Activated CD8-positive, alpha-beta memory T cell treated with anti-CD3 and anti-CD28 coated beads, Interleukin-2, amount 50 U/mL, for 48 hours (primary cell): Measurements from ENCODE around the gene SLFN11.
"Not testable (repeated sequence)": the region's sequence is repeated elsewhere in the genome, so short reads cannot be mapped to it uniquely, and the experiment has no call there.

ENCODE experiments used
- DNase-seq: peaks from one replicate; pipeline ENCODE4 v3.0.0-alpha.2; 2020

The SLFN11 gene, protein sequence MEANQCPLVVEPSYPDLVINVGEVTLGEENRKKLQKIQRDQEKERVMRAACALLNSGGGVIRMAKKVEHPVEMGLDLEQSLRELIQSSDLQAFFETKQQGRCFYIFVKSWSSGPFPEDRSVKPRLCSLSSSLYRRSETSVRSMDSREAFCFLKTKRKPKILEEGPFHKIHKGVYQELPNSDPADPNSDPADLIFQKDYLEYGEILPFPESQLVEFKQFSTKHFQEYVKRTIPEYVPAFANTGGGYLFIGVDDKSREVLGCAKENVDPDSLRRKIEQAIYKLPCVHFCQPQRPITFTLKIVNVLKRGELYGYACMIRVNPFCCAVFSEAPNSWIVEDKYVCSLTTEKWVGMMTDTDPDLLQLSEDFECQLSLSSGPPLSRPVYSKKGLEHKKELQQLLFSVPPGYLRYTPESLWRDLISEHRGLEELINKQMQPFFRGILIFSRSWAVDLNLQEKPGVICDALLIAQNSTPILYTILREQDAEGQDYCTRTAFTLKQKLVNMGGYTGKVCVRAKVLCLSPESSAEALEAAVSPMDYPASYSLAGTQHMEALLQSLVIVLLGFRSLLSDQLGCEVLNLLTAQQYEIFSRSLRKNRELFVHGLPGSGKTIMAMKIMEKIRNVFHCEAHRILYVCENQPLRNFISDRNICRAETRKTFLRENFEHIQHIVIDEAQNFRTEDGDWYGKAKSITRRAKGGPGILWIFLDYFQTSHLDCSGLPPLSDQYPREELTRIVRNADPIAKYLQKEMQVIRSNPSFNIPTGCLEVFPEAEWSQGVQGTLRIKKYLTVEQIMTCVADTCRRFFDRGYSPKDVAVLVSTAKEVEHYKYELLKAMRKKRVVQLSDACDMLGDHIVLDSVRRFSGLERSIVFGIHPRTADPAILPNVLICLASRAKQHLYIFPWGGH

DNA sequence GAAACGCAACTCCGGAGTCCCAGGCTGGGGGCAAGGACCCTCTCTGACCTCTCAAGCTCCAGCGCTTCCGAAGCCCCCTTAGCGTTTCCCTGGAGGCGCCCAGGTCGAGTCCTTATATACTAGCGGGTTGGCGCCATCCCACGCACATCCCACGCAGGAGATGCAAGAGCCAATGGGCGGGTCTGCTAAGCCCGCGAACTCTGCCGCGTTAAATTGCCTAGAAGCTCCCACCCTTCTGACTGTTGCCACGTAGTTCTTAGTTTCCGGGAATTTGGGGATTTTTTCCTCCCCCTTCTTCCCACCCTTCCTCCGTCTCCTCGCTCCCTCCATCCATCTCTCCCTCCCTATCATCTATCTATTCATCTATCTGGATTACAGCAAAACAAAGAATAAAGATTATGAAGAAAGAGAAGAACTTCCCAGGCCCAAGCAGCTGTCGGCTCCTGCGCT, at the start of gene SLFN11:
Gene SLFN11, minus strand, starts transcription at position 88 of the 450 bp plus-strand sequence. CDS start 9,814 bp downstream, outside the sequence.
- DNase-seq, result peak; percentile 97

DNA sequence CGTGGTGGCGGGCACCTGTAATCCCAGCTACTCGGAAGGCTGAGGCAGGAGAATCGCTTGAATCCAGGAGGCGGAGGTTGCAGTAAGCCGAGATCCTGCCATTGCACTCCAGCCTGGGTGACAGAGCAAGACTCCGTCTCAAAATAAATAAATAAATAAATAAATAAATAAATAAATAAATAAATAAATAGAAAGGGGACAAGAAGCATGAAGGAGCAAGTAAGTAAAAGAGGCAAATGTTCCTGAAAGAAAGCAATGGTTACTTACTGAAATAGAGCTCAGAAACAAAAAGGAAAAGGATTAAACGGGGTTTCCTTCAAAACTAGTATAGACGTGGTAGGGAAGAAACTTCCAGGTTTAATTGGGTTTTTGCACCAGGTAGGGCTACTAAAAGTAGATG, 47.6 kb upstream of the SLFN11 start:
- not testable (repeated sequence) for DNase-seq

DNA sequence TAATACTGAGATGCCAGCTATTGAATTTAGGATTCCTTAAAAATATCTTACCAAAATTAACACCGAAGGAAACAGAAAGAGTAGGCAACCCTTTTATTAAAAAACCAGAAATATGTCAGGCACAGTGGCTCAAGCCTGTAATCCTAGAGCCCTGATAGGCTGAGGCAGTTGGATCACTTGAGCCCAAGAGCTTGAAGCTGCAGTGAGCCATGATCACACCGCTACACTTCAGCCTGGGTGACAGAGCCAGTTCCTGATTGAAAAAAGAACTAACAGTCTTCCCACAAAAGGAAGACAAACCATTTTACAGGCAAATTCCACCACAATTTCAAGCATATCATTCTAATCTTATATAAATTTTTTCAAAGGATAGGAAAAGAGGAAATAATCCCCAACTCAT, 43.2 kb upstream of the SLFN11 start:
- no peak for DNase-seq

DNA sequence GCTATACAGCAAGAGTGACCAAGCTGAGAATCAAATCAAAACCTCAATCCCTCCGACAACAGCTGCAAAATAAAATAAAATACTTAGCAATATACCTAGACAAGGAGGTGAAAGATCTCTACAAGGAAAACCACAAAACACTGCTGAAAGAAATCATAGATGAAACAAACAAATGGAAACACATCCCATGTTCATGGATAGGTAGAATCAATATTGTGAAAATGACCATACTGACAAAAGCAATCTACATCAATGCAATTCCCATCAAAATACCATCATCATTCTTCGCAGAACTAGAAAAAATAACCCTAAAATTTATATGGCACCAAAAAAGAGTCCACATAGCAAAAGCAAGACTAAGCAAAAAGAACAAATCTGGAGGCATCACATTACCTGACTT, 41.3 kb upstream of the SLFN11 start:
- not testable (repeated sequence) for DNase-seq

DNA sequence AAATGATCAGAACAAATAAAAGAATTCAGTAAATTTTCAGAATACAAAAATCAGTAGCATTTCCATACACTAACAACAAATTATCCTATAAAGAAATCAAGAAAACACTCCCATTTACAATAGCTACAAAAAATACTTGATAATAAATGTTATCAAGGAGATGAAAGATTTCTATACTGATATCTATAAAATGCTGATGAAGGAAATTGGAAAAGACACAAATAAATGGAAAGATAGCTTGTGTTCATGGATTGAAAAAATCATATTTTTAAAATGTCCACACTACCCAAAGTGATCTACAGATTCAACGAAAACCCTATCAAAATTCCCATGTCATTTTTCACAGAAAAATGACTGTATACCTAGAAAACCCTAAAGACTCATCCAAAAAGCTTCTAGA, 40.8 kb upstream of the SLFN11 start:
- DNase-seq, result no peak

DNA sequence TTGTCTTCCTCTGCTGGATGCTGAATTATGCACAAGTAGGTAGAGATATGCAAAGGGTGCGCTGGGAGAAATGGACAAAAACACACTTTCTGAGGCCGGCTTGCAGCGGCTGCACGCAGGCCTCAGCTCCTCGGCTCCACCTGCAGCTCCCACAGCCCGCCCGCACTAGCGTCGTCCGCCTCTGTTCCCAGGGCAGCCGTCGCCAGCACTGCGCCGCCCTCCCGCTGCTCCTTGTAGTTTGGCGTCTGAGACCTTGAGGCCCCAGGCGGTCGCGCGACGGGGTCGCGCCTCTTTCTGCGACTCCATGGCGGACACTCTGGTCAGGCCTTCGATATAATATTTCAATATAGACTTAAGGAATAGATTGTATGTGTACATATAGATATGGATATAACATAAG, 34.1 kb upstream of the SLFN11 start:
- DNase-seq, result no peak

DNA sequence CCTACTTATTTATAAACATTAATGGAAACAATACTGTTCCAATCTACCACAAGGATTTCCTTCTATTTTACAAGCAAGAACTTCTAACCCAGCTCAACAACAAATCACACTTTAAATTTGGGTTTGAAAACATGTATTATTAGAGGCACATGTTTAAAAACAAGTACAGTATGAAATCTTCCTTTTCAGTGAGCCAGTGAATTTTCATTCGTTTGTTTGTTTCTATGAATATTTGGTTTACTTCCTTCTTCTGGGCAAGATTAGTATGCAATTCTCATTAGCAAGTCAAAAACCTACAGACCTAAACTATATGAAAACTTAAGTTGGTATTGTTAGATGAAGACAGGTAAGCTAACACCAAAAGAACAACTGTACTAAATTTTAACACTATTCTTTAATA, 33.1 kb upstream of the SLFN11 start:
- no peak for DNase-seq

DNA sequence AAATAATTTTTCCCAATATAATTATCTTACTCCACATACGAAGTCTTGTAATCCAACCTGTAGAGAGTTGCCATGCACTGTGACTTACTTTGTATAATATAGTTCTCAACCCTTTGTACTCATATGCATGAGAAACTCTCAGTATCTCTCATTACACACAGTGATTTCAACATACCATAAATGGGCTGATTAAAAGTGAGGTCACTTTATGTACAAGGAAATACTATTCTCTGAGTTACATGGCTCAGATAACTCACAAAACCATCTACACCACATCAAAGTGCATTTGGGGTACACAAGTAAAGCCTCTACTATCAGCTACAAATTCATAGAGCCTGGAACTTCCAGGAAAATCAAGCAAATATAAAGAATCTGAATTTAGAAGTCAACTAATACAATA, 30.9 kb upstream of the SLFN11 start:
- DNase-seq, result no peak

DNA sequence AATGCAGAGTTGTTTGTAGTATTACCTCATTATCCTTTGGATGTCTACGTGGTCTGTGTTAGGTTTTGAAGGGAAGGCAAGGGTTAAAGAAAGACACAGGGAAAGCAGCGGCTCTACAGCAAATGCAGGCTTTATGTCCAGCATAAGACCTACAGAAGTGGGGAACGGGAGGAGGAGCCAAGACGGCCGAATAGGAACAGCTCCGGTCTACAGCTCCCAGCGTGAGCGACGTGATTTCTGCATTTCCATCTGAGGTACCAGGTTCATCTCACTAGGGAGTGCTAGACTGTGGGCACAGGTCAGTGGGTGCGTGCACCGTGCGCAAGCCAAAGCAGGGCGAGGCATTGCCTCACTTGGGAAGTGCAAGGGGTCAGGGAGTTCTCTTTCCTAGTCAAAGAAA, 20.4 kb upstream of the SLFN11 start:
- not testable (repeated sequence) for DNase-seq

DNA sequence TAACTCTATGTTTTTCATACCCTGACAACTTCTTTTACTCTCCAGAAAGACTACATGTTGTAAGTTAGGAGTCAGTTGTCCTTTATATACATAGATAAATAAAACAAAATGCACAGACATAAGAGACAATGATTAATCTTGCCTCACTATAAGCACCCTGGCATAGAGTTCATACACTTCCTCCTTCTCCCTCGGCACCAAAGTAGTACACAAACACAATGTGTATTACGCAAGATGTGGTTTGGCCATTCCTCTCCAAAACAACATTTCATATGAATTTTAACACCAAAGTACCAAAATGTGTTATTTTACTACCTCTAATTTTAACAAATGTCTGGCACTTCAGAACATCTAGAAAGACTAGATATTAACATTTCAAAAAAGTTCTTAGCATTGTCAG, 17.2 kb upstream of the SLFN11 start:
- no peak for DNase-seq

DNA sequence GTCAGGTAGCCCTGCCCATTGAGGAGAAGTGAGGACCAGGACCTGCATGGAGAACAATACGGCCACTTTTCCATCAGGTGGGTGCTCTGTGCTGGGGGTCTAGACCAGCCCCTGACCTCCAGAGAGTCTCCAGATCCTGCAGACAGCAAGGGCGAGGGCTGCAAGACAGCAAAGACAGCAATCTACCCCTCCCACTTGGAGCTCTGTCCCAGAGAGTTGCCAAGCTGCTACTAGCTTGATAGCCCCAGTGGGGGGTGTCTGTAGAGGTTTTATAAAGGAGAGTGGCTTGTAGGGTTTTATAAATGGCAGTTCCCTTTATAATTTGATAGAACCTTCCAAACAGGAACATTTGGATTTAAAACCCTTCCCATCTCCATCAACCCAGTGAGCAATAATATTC, 16.7 kb upstream of the SLFN11 start:
- DNase-seq, result no peak

DNA sequence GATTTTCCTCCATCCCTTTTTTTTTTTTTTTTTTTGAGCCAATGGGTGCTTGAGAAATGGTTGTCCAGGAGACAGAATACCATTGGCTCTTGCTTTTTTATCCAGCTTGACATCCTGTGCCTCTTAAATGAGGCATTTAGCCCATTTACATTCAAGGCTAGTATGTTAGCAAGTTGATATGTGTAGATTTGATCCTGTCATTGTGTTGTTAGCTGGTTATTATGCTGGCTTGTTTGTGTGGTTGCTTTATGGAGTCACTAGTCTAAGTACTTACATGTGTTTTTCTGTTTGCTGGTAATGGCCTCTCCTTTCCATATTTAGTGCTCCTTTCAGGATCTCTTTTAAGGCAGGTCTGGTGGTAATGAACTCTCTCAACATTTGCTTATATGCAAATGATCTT, 14.1 kb upstream of the SLFN11 start:
- DNase-seq, result no peak

DNA sequence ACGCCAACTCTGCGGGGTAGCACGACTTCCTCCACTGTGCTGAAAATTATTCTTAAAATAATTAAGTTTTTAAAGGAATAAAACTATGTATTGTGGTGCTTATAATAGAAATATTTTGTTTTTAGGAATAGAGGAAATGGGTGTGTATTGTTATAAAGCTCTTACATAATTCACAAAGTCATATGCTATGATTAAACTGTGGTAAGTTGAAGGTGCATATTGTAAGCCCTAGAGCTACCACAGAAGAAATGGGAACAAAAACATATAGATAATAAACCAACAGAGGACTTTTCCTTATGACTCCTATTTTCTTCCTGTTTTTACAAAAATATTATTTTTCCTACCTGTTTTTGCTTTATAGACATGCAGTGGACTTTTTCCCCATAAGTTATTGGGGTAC, 4.3 kb upstream of the SLFN11 start:
- no peak for DNase-seq

DNA sequence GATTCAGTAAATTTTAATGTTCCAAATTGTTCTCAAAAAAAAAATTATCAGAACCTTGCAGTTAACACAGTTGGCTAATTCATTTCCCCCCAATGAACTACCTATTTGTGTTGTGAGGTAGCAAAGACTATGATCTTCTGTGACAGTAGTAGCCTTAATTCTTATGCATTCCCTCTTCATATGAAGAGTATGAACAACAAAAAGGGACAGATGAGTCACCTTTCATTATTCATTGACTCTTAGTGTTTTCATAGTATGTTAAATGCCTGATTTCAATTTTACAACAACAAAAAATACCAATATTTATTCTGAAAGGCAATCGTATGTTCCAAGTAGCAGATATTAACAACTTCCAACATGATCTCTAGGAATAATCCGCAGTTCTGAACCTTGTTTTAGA, 3.6 kb upstream of the SLFN11 start:
- no peak for DNase-seq

DNA sequence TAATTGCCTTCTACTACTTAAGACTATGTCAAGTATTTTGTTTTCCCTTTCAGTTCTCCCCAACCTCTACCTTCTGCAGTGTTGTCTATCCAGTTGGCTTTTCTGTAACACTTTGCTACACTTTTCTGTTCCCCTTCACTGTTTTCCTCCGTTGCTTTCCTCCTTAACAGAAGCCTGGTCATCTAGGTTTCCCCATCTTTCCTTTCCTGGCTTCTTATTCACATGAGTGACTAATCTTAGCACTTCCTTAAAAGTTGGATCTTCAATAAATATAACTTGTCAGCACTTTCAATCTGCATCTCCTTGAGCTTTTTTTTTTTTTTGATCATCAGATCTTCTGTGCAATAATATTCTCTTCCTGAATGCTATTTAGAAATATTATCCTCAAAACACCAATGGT, 2.8 kb upstream of the SLFN11 start:
- DNase-seq, result no peak

DNA sequence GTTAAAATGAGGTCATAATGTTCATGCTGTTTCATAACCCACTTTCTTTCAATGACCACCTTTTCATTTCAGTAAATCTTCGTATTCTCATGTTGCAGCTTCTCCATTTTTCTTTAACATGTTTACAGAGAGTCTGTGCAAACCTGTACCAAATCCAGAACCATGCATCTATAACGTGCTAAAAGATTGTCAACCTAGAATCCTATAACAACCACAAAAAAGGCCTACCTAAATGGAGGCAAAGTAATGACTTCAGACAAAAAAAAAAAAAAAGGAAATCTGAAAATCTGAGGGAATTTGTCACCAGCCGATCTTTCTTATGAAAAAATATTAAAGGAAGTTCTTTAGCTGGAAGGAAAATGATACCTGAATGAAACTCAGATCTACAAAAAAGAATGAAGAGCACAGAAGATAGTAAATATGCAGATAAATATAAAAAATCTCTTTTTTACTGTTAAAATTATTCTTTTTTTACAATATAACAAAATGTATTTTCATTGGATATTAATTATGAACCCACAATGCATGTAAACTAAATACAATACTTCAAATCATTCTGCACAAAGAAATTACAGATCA, 1.4 kb upstream of the SLFN11 start:
- DNase-seq, result no peak

DNA sequence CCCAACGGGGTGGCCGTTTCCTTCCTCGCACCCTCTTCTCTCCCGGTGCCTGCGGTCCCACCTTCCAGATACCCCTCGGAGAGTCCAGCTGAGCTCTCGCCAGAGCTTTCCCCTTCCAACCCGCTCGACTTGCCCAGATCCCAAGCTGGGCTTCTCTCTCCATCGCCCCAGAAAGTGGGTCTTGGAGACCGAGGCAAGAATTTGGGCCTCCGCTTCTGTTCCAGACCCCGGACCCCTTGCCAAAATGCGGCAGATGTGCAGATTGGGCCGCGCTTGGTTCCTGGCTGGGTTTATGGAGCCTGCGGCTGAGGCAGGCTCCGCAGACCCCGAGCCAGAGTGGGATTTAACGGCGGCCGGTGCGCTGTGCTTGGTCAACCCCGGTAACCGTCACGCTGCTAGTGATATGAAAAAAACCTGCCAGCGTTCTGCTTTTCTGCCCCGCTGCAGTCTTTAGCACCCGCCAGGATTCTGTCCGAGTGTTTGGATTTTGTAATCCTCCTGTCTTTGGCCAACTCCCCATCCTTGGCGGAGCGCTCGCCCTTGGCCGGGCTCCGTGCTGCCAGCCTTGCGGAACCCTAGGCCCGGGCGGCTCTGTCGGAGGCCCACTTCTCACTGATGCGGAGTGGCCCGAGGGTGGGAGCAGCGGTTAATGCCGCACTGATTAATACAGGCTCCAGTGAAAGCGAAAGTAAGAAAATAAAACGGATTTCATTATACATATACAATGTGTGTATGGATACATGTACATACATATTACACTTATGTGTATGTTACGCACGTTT, 754 bp upstream of the SLFN11 start:
- DNase-seq, result peak; percentile 80

DNA sequence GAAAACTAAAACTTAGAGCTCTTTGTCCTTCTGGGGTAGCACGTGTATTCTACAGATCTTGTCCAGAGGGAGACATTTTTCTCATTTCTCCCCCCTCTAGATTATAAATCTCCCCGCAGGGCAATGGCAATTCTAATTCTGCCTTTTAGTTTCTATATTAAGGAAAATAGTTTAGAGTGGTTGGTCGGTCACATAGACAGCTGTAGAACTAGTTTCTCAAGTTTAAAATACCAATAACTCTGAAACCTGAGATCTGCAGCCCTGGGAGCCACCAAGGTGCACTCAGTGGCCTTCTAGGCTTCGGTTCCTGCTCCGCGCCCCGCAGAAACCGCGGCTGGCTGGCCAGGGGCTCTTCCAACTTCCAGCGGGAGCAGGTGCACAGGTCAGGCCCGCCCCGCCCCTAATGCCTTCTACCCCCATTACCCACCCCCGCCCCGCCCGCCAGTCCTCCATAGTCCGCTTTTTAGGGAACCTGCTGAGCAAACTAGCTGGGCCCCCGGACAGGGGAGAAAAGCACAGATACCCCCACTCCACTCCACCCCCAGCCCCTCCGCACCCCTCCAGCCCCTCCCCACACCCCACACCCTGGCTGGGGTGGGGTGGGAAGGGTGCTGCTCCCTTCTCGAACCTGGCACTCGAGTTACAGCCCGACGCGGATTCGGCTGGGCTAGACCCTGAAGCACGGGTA, 431 bp downstream of the SLFN11 start:
- peak; percentile 61 for DNase-seq

DNA sequence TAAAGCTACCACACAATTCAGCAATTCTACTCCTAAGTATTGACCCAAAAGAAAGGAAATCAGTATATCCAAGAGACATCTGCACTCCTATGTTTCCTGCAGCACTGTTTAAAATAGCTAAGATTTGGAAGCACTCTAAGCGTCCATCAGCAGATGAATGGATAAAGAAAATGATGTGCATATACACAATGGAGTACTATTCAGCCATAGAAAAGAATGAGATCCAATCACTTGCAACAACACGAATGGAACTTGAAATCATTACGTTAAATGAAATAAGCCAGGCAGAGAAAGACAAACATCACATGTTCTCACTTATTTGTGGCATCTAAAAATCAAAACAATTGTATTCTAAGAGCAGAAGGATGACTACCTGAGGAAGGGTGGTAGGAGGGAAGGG, 1.5 kb downstream of the SLFN11 start:
- no peak for DNase-seq

DNA sequence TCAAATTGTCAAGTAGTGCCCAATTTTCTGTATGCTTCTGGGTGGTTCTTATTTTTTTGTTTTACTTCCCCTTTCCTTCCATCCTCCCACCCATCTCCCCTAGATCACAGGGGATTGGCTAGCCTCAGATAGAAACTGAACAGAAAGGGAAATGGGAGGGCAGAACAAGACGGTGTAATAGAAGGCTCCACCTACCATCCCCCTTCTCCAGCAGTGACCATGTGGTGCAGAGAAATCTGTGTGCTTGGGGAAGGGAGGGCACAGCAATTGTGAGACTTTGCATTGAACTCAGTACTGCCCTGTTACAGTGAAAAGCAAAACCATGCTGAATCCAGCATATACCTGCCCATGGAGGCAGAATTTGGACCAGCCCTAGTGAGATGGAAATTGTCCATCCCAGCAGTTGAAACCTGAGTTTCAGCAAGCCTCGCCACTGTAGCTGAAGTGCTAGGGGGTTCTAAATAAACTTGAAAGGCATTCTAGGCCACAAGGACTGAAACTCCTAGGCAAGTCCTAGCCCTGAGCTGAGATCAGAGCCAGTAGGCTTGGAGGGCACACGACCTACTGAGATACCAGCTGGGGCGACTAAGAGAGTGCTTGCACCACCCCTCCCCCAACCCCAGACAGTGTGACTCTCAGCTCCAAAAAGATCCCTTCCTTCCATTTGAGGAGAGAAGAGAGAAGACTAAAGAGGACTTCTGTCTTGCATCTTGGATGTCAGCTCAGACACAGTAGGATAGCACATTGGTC, 5.2 kb downstream of the SLFN11 start:
- DNase-seq, result no peak

DNA sequence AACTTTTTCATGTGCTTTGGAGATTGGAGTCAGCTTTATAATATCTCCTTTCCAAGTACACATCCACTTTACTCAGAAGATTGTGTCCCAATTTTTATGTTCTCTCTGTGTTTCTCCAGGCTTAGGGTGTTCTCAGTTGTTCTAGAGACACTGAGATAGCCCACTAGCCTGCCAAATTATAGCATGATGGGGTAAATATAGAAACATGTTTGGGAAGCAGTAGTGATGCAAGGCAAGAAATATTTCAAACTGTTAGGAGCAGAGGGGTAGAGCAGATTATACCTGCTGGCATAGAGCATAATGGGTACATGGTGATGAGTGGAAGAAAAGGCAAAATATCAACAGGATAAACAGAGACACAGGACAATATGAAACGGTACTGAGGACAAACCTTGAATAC, 12.4 kb downstream of the SLFN11 start:
- DNase-seq, result no peak
